Testis (tissue), 2 donors: ENCODE results near the gene RCAN2.

Source experiments
- CTCF ChIP-seq, 3 experiments: fragments of 450-650 bp in 2 of 3; fragments of 200-600 bp in 1 of 3; sonication (generic) in 1 of 3; IDR thresholded peaks; one replicate each; pipeline ENCODE4 v1.5.1; 2016 to 2019; ENCODE audit warnings: antibody characterized with exemption in 3 of 3, mild to moderate bottlenecking in 2 of 3, moderate library complexity in 1 of 3
- POLR2A ChIP-seq: fragments of 450-650 bp; IDR thresholded peaks from one replicate; pipeline ENCODE4 v1.6.1; 2017; ENCODE audit warnings: antibody characterized with exemption, mild to moderate bottlenecking, moderate library complexity

GRCh38 chr6:46338131-46338530 is 153.1 kb downstream of the RCAN2 start:
- TF ChIP-seq CTCF (IDR thresholded peaks at IDR 0.05): no peak
- TF ChIP-seq POLR2A: no peak
